RWPE1 (cell line): Measurements from ENCODE around the gene UXS1.
"Not testable (repeated sequence)": the region's sequence is repeated elsewhere in the genome, so short reads cannot be mapped to it uniquely, and the experiment has no call there.

Experiments
- CTCF ChIA-PET: fragments of 350-600 bp; sonication (Branson Sonifier 250); formaldehyde crosslinking; extraction: SDS; loops from one replicate; lab custom pipeline; 2021; lab: Yijun Ruan, JAX
- POLR2A ChIA-PET: fragments of 400-600 bp; formaldehyde crosslinking; extraction: SDS; loops from one replicate; lab custom pipeline; 2020; ENCODE audit warnings: antibody characterized with exemption; ENCODE audit not compliant: low non-redundant PET; lab: Yijun Ruan, JAX
- DNase-seq: peaks from one replicate; pipeline ENCODE4 v3.0.0; 2012; ENCODE audit warnings: low spot score
- H3K27ac ChIP-seq: fragments of 450-650 bp; 2 replicates; pipeline ENCODE4 v1.5.1; 2017
- CTCF ChIP-seq: fragments of 450-650 bp; conservative IDR thresholded peaks from 2 replicates; pipeline ENCODE4 v1.5.1; 2017; ENCODE audit warnings: low read depth, mild to moderate bottlenecking

The UXS1 gene

GRCh38 chr2:106193977-106194778 is at the start of gene UXS1:
UXS1 (minus strand) TSS chr2:106194301; CDS start chr2:106194241, 60 bp downstream.
- peak; percentile 99 for DNase-seq
- CTCF ChIA-PET: interaction anchor here (0.6 kb wide), 1 partner anchor 422 kb away, joined by 4 read pairs; no protein-coding TSS in a partner anchor
- H3K27ac ChIP-seq: peak within 1 kb of the TSS; percentile 79
- POLR2A ChIA-PET: no interaction called here
- TF ChIP-seq CTCF: no peak

GRCh38 chr2:106239491-106239890 is 45.4 kb upstream of the UXS1 start:
- POLR2A ChIA-PET, CTCF ChIA-PET, DNase-seq, H3K27ac ChIP-seq: not testable (repeated sequence)

GRCh38 chr2:106235392-106235791 is 41.3 kb upstream of the UXS1 start:
- POLR2A ChIA-PET, H3K27ac ChIP-seq, DNase-seq, CTCF ChIA-PET: not testable (repeated sequence)

GRCh38 chr2:106233350-106233706 is 39.2 kb upstream of the UXS1 start:
- no peak overlapping the region for H3K27ac ChIP-seq
- TF ChIP-seq CTCF: no peak
- CTCF ChIA-PET: no interaction called here
- no peak for DNase-seq
- POLR2A ChIA-PET: no interaction called here

GRCh38 chr2:106232638-106233349 is 38.7 kb upstream of the UXS1 start:
- ChIA-PET CTCF (no interaction called here), POLR2A (no interaction called here)
- H3K27ac ChIP-seq: no peak overlapping the region
- DNase-seq: no peak
- TF ChIP-seq CTCF: no peak

- no peak for TF ChIP-seq CTCF
- POLR2A ChIA-PET: no interaction called here
- no peak for DNase-seq
- H3K27ac ChIP-seq: no peak overlapping the region
- CTCF ChIA-PET: interaction anchor here (0.6 kb wide), 1 partner anchor 347 kb away, joined by 4 read pairs; no protein-coding TSS in a partner anchor
Measured at GRCh38 chr2:106223347-106223746, 29.2 kb upstream of the UXS1 start.

- CTCF ChIA-PET, DNase-seq, POLR2A ChIA-PET, H3K27ac ChIP-seq: not testable (repeated sequence)
Measured at GRCh38 chr2:106222057-106222456, 28.0 kb upstream of the UXS1 start.

GRCh38 chr2:106219813-106220212 is 25.7 kb upstream of the UXS1 start:
- POLR2A ChIA-PET: no interaction called here
- TF ChIP-seq CTCF: no peak
- H3K27ac ChIP-seq: no peak overlapping the region
- CTCF ChIA-PET: no interaction called here
- no peak for DNase-seq

- DNase-seq, CTCF ChIA-PET, H3K27ac ChIP-seq, POLR2A ChIA-PET: not testable (repeated sequence)
Measured at GRCh38 chr2:106219157-106219556, 25.1 kb upstream of the UXS1 start.
